Measurements from ENCODE around the gene CCDC15.
"Not testable (repeated sequence)": the region's sequence is repeated elsewhere in the genome, so short reads cannot be mapped to it uniquely, and the experiment has no call there.

The CCDC15 gene

GRCh38 chr11:125052047-125052446 is 98.0 kb downstream of the CCDC15 start:
- DNase-seq (ENCODE audit: low read depth), result no peak
- TF ChIP-seq, protein P1, sequence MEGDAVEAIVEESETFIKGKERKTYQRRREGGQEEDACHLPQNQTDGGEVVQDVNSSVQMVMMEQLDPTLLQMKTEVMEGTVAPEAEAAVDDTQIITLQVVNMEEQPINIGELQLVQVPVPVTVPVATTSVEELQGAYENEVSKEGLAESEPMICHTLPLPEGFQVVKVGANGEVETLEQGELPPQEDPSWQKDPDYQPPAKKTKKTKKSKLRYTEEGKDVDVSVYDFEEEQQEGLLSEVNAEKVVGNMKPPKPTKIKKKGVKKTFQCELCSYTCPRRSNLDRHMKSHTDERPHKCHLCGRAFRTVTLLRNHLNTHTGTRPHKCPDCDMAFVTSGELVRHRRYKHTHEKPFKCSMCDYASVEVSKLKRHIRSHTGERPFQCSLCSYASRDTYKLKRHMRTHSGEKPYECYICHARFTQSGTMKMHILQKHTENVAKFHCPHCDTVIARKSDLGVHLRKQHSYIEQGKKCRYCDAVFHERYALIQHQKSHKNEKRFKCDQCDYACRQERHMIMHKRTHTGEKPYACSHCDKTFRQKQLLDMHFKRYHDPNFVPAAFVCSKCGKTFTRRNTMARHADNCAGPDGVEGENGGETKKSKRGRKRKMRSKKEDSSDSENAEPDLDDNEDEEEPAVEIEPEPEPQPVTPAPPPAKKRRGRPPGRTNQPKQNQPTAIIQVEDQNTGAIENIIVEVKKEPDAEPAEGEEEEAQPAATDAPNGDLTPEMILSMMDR (conservative IDR thresholded peaks at IDR 0.05; ENCODE audit: control insufficient read depth, insufficient read depth, low read depth, low read length), result no peak
- H3K4me3 ChIP-seq (ENCODE audit: control insufficient read depth, low read depth, low read length), result no peak overlapping the region

DNA sequence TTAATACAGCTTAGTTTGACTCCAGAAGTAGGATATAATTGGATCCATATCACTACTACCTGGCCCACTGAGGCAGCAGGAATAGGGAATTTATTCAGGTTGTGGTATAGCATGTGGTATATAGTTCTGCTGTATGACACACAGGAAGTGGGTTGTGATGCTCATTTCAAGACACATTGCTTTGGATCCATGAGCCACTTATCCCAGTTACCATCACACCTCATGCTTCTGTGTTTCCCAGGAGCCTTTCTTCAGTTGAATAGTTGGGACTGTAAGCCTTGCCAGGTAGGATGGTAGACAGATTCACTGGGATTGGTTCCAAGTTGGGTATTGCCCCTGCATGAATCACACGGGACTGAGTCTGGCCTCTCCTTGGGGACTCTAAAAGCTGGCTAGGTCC is 99.2 kb downstream of the CCDC15 start:
- TF ChIP-seq, protein P1 (conservative IDR thresholded peaks at IDR 0.05; ENCODE audit: control insufficient read depth, insufficient read depth, low read depth, low read length), result no peak
- H3K4me3 ChIP-seq (ENCODE audit: control insufficient read depth, low read depth, low read length), result no peak overlapping the region
- peak; percentile 13 for DNase-seq (ENCODE audit: low read depth)

DNA sequence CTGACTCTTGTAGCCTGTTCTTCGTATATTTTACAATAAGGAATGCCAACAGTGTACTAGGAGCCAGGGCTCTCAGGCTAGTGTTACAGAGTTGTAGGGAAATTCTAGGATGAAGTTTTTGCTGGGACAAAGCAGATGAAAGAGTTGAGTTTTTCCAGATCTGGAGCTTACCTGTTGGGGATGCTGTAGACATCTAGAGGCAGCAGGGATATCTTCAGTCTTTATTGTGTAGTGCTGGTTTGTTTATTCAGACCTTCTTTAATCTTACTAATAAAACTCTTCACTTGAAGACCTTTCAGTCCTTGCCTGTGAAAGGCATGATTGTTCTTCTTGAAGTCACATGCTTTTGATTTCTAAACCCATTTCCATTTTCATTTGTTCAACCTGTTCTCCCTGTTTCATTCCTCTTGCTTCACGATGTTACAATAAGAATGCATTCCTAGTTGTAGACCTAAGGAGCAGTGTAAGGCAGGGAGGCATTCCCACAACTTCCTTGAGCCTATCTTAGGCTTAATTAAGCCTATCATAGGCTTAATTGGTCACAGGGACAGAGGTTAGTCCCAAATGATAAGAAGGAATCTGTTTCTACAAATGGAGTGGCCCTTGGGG is 101.2 kb downstream of the CCDC15 start:
- DNase-seq (ENCODE audit: low read depth), result no peak
- H3K4me3 ChIP-seq (ENCODE audit: control insufficient read depth, low read depth, low read length), result no peak overlapping the region
- TF ChIP-seq, protein P1 (conservative IDR thresholded peaks at IDR 0.05; ENCODE audit: control insufficient read depth, insufficient read depth, low read depth, low read length), result no peak

DNA sequence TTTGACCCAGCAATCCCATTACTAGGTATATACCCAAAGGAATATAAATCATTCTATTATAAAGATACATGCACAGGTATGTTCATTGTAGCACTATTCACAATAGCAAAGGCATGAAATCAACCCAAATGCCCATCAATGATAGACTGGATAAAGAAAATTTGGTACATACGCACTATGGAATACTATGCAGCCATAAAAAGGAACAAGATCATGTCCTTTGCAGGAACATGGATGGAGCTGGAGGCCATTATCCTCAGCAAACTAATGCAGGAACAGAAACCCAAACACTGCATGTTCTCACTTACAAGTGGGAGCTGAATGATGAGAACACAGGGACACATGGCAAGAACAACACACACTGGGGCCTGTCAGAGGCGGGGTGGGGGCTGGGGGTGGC is 102.1 kb downstream of the CCDC15 start:
- H3K4me3 ChIP-seq (ENCODE audit: control insufficient read depth, low read depth, low read length); DNase-seq (ENCODE audit: low read depth): not testable (repeated sequence)

DNA sequence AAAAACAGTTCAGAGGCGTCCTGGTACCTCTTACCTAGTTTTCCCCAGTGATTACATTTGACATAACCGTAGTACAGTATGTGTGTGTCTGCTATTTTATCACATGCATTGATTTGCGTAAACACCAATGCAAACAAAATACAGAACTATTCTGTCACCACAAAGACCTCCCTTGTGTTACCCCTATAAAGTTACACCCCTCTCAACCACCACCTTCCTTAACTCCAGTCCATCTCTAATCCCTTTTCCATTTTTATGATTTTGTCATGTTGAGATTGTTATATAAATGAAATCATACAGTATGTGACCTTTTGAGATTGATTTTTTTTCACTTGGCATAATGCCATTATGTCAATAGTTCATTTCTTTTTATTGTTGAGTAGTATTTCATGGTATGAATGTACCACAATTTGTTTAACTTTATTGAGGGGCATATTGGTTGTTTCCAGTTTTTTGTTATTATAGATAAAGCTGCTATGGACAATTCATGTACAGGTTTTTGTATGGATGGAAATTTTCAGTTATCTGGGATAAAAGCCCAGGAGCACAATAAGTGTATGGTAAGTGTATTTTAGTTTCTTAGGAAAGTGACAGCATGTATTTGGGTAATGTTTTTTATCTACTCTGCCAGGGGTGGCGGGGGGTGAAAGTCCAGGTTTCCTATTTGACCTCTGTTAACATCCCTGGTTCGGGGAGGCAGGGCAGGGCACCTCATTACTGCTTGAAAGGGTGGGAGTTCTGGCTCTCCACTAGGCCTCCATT is 103.1 kb downstream of the CCDC15 start:
- no peak overlapping the region for H3K4me3 ChIP-seq (ENCODE audit: control insufficient read depth, low read depth, low read length)
- TF ChIP-seq, protein P1 (conservative IDR thresholded peaks at IDR 0.05; ENCODE audit: control insufficient read depth, insufficient read depth, low read depth, low read length), result no peak
- DNase-seq (ENCODE audit: low read depth), result no peak

DNA sequence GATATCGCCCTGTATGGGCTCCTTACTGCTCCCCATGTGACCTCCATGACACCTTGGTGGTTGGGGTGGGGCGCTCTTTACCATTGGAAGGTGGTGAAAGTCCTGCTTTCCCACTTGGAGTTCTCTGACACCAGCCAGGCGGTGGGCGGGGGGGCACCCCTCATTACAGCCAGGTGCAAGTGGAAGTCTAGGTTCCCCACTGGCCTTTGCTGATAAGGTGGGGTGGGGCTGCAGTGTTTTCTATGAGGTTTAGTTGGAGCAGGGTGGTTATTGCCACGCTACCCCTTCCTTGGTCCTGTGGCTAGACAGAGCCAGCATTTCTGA is 103.7 kb downstream of the CCDC15 start:
- DNase-seq (ENCODE audit: low read depth), result no peak
- H3K4me3 ChIP-seq (ENCODE audit: control insufficient read depth, low read depth, low read length), result no peak overlapping the region
- TF ChIP-seq, protein P1 (conservative IDR thresholded peaks at IDR 0.05; ENCODE audit: control insufficient read depth, insufficient read depth, low read depth, low read length), result no peak

- no peak for DNase-seq (ENCODE audit: low read depth)
- TF ChIP-seq, protein P1 (conservative IDR thresholded peaks at IDR 0.05; ENCODE audit: control insufficient read depth, insufficient read depth, low read depth, low read length), result no peak
- no peak overlapping the region for H3K4me3 ChIP-seq (ENCODE audit: control insufficient read depth, low read depth, low read length)
Observed at GRCh38 chr11:125061281-125061680, 107.3 kb downstream of the CCDC15 start.
